ENCODE data around the gene CALHM1. TPM values are rescaled to one million over a fixed set of nuclear protein-coding genes. Genes with fewer than 3 reads are reported as not detected.
"Not testable (repeated sequence)": the region's sequence is repeated elsewhere in the genome, so short reads cannot be mapped to it uniquely, and the experiment has no call there.

CALHM1 gene
- total and polyA plus RNA-seq, 2 experiments from 2014 or later, result not detected

DNA sequence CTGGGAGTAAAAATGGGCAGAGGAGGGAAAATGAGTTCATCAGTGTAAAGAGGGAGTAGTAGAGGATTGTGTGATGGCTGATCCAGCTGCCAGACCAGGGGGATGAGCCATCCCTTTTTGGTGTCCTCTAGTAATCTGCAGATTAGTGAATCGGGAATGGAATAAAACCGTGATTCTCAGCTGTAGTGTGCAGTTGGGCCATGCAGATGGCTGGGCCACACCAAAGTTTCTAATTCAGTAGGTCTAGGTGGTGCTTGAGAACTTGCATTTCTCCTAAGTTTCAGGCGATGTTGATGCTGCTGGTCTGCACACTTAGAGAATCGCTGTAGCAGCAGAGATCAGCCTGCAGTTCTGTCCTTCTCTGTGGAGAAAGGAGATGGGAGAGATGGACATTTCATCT, 39.6 kb downstream of the CALHM1 start:
- Histone ChIP-seq H3K9me3 (ENCODE audit: low read depth) (no peaks in the 10 kb centered on the region), H3K27ac (no peak overlapping the region), H3K4me1 (ENCODE audit: low read depth) (no peaks in the 10 kb centered on the region), H3K36me3 (peaks cover 75% of the 10 kb centered on the region), H3K4me3 (no peak overlapping the region), H3K27me3 (no peaks in the 10 kb centered on the region)
- no peak for DNase-seq (ENCODE audit: low read depth in 1 of 2, low spot score in 1 of 2)
- TF ChIP-seq, protein P1, sequence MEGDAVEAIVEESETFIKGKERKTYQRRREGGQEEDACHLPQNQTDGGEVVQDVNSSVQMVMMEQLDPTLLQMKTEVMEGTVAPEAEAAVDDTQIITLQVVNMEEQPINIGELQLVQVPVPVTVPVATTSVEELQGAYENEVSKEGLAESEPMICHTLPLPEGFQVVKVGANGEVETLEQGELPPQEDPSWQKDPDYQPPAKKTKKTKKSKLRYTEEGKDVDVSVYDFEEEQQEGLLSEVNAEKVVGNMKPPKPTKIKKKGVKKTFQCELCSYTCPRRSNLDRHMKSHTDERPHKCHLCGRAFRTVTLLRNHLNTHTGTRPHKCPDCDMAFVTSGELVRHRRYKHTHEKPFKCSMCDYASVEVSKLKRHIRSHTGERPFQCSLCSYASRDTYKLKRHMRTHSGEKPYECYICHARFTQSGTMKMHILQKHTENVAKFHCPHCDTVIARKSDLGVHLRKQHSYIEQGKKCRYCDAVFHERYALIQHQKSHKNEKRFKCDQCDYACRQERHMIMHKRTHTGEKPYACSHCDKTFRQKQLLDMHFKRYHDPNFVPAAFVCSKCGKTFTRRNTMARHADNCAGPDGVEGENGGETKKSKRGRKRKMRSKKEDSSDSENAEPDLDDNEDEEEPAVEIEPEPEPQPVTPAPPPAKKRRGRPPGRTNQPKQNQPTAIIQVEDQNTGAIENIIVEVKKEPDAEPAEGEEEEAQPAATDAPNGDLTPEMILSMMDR (IDR thresholded peaks at IDR 0.05; ENCODE audit: low read depth, low read length), result no peak

DNA sequence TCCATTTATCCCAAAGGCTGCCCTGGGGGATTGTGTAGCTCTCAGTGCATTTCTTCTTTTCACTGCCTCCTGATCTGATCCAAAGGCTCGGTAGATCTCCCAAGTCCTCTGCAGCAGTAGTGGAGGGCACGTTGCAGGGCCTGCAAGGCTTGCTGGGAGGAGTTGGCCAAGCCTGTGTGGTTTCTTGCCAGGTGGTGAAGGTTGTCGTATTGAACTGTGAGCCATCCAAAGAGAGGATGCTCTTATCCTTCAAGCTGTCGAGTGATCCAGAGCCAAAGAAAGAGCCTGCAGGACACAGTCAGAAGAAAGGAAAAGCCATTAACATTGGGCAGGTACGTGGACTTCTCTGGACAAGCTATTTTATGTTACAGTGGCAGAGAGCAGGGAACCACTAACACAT, 41.1 kb downstream of the CALHM1 start:
- Histone ChIP-seq H3K27ac (no peak overlapping the region), H3K9me3 (ENCODE audit: low read depth) (no peaks in the 10 kb centered on the region), H3K4me1 (ENCODE audit: low read depth) (no peaks in the 10 kb centered on the region), H3K27me3 (no peaks in the 10 kb centered on the region), H3K36me3 (peaks cover 76% of the 10 kb centered on the region), H3K4me3 (no peak overlapping the region)
- TF ChIP-seq, protein P1 (IDR thresholded peaks at IDR 0.05; ENCODE audit: low read depth, low read length), result no peak
- DNase-seq (ENCODE audit: low read depth in 1 of 2, low spot score in 1 of 2), result no peak

DNA sequence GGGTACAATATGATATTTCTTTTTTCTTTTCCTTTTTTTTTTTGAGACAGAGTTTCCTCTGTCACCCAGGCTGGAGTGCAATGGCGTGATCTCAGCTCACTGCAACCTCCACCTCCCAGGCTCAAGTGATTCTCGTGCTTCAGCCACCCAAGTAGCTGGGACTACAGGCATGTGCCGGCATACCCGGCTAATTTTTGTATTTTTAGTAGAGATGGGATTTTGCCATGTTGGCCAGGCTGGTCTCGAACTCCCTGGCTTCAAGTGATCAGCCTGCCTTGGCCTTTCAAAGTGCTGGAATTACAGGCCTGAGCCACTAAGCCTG, 41.6 kb downstream of the CALHM1 start:
- not testable (repeated sequence) for H3K27ac ChIP-seq; H3K4me3 ChIP-seq; H3K4me1 ChIP-seq (ENCODE audit: low read depth); H3K9me3 ChIP-seq (ENCODE audit: low read depth); H3K27me3 ChIP-seq; DNase-seq (ENCODE audit: low read depth in 1 of 2, low spot score in 1 of 2)
- H3K36me3 ChIP-seq, result peaks cover 76% of the 10 kb centered on the region

DNA sequence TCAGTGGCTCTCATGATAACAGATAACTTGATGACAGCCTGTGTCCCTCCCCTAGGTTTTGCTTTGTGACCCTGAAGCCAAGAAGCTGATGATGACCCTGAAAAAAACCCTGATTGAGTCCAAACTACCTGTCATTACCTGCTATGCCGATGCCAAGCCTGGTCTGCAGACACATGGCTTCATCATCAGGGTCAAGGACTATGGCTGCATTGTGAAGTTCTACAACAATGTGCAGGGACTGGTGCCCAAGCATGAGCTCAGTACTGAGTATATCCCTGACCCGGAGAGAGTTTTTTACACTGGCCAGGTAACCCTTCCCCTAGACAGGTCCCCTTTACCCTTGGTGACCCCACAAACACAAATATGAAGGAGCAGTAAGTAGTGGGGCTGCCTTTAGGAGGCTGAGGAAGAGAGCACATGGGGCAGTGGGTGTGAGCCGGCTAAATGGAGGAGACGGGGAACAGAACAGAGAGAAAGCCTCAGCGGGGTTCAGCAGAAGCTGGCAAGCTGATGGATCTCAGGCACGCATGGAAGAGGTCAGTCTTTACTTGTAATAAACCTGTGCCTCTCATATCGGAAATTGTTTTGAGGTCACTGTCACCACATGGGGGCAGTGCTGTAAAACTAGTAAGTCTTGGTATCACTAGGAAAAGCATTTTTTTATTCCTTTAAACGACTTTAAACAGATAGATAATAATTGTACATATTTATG, 42.1 kb downstream of the CALHM1 start:
- H3K36me3 ChIP-seq, result peaks cover 77% of the 10 kb centered on the region
- peak; percentile 66 to 82 for DNase-seq (ENCODE audit: low read depth in 1 of 2, low spot score in 1 of 2)

DNA sequence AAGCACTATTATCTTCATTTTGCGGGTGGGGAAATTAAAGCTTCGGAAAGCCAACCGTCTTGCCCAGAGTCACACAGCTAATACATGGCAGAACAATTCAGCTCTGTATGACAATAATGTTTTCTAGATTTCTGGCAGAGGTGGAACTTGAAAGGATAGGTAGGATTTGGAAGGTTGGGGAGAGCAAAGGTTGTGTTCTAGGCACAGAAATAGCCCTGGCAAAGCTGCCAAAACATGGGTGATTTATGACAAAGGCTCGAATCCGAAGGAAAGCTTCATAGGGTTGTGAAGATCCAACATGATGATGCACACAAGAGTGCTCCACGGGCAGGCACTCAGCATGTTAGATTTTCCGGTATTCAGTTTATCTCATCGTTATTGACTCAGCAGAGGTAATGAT, 43.1 kb downstream of the CALHM1 start:
- Histone ChIP-seq H3K4me3 (no peak overlapping the region), H3K36me3 (peaks cover 76% of the 10 kb centered on the region), H3K27me3 (no peaks in the 10 kb centered on the region), H3K4me1 (ENCODE audit: low read depth) (no peaks in the 10 kb centered on the region), H3K9me3 (ENCODE audit: low read depth) (no peaks in the 10 kb centered on the region), H3K27ac (no peak overlapping the region)
- TF ChIP-seq, protein P1 (IDR thresholded peaks at IDR 0.05; ENCODE audit: low read depth, low read length), result no peak
- no peak for DNase-seq (ENCODE audit: low read depth in 1 of 2, low spot score in 1 of 2)

More for the DNA sequence above, 42.1 kb downstream of the CALHM1 start:
- H3K4me3 ChIP-seq, result no peak overlapping the region
- no peaks in the 10 kb centered on the region for H3K9me3 ChIP-seq (ENCODE audit: low read depth)
- H3K4me1 ChIP-seq (ENCODE audit: low read depth), result no peaks in the 10 kb centered on the region
- TF ChIP-seq, protein P1 (IDR thresholded peaks at IDR 0.05; ENCODE audit: low read depth, low read length), result peak; percentile 58
- no peak overlapping the region for H3K27ac ChIP-seq
- H3K27me3 ChIP-seq, result no peaks in the 10 kb centered on the region

DNA sequence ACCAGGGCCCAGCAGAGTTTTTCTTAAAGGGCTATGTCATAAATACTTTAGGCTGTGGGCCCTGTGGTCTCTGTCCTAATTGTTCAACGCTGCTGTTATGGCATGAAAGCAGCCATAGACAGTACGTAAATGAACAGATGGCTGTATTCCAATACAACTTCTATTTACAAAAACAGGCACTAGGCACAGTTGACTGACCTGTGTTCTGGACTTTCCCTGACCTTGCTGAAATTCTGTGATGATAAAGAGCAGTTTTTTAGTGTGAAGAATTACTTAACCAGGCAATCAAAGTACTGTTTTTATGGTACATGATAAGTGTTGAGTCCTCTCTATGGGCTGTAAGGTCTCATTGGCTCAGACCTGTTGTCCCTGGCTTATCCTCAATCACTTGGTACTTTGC, 45.1 kb downstream of the CALHM1 start:
- TF ChIP-seq, protein P1 (IDR thresholded peaks at IDR 0.05; ENCODE audit: low read depth, low read length), result no peak
- Histone ChIP-seq H3K27me3 (no peaks in the 10 kb centered on the region), H3K27ac (no peak overlapping the region), H3K4me1 (ENCODE audit: low read depth) (no peaks in the 10 kb centered on the region), H3K4me3 (no peak overlapping the region), H3K36me3 (peaks cover 77% of the 10 kb centered on the region), H3K9me3 (ENCODE audit: low read depth) (no peaks in the 10 kb centered on the region)
- DNase-seq (ENCODE audit: low read depth in 1 of 2, low spot score in 1 of 2), result no peak

Other genes starting within 250 kb of the CALHM1 start
- gene RPEL1, start 213.0 kb downstream of the CALHM1 start, total RNA-seq, result not detected in 2 replicates
- not detected in 2 replicates for gene RPEL1, start 213.0 kb downstream of the CALHM1 start, polyA plus RNA-seq
- 1.1 and 1.3 TPM in 2 replicates for gene INA, start 181.8 kb downstream of the CALHM1 start, total RNA-seq
- 0.42 and 1.8 TPM in 2 replicates for gene INA, start 181.8 kb downstream of the CALHM1 start, polyA plus RNA-seq
- gene PCGF6, start 107.8 kb downstream of the CALHM1 start, total RNA-seq, result 11.5 and 21.4 TPM in 2 replicates
- gene PCGF6, start 107.8 kb downstream of the CALHM1 start, polyA plus RNA-seq, result 14.7 and 20.6 TPM in 2 replicates
- 4.7 and 7.1 TPM in 2 replicates for gene TAF5, start 90.9 kb downstream of the CALHM1 start, total RNA-seq
- gene TAF5, start 90.9 kb downstream of the CALHM1 start, polyA plus RNA-seq, result 4.6 TPM in 2 replicates
- 81.4 and 282 TPM in 2 replicates for gene ATP5MK, start 62.4 kb downstream of the CALHM1 start, total RNA-seq
- 663 and 909 TPM in 2 replicates for gene ATP5MK, start 62.4 kb downstream of the CALHM1 start, polyA plus RNA-seq
- 20.4 and 30.3 TPM in 2 replicates for gene PDCD11, start 62.3 kb downstream of the CALHM1 start, total RNA-seq
- 17.9 and 20.1 TPM in 2 replicates for gene PDCD11, start 62.3 kb downstream of the CALHM1 start, polyA plus RNA-seq
- 0.95 and 3.7 TPM in 2 replicates for gene CALHM2, start 6.5 kb downstream of the CALHM1 start, total RNA-seq
- 1.1 TPM in 2 replicates for gene CALHM2, start 6.5 kb downstream of the CALHM1 start, polyA plus RNA-seq
- gene CALHM3, start 20.3 kb upstream of the CALHM1 start, total RNA-seq, result not detected in 2 replicates
- gene CALHM3, start 20.3 kb upstream of the CALHM1 start, polyA plus RNA-seq, result not detected in 2 replicates
- gene NEURL1, start 34.8 kb upstream of the CALHM1 start, total RNA-seq, result 2.3 and 2.7 TPM in 2 replicates
- gene NEURL1, start 34.8 kb upstream of the CALHM1 start, polyA plus RNA-seq, result 1.4 and 3.5 TPM in 2 replicates

Measured in cardiac muscle cell (in vitro differentiated cells and primary cell).